ENCODE data around the gene CRB1.

CRB1 gene

GRCh38 chr1:197250616-197251015 is 17.4 kb upstream of the CRB1 start:
- Histone ChIP-seq H3K4me1 (ENCODE audit: control insufficient read depth, insufficient read depth, low read length, poor library complexity, severe bottlenecking) (no peaks in the 10 kb centered on the region), H3K27ac (ENCODE audit: insufficient read depth, low read length, poor library complexity, severe bottlenecking) (no peak overlapping the region), H3K4me3 (ENCODE audit: insufficient read depth, low read depth, low read length, poor library complexity, severe bottlenecking) (no peak overlapping the region), H3K36me3 (ENCODE audit: control insufficient read depth, insufficient read depth, low read length) (no peaks in the 10 kb centered on the region), H3K9me3 (ENCODE audit: control insufficient read depth, low read length) (no peaks in the 10 kb centered on the region), H3K27me3 (replicated peaks; ENCODE audit: control insufficient read depth, insufficient read depth, low read length, poor library complexity, severe bottlenecking) (no peaks in the 10 kb centered on the region)
- no peak for DNase-seq

- H3K4me1 ChIP-seq (ENCODE audit: control insufficient read depth, insufficient read depth, low read length, poor library complexity, severe bottlenecking), result no peaks in the 10 kb centered on the region
- no peaks in the 10 kb centered on the region for H3K27me3 ChIP-seq (replicated peaks; ENCODE audit: control insufficient read depth, insufficient read depth, low read length, poor library complexity, severe bottlenecking)
- no peak overlapping the region for H3K27ac ChIP-seq (ENCODE audit: insufficient read depth, low read length, poor library complexity, severe bottlenecking)
- no peak for DNase-seq
- no peak overlapping the region for H3K4me3 ChIP-seq (ENCODE audit: insufficient read depth, low read depth, low read length, poor library complexity, severe bottlenecking)
- H3K9me3 ChIP-seq (ENCODE audit: control insufficient read depth, low read length), result no peaks in the 10 kb centered on the region
- no peaks in the 10 kb centered on the region for H3K36me3 ChIP-seq (ENCODE audit: control insufficient read depth, insufficient read depth, low read length)
These were observed 15.1 kb upstream of the CRB1 start for GRCh38 chr1:197252973-197253372.

- no peaks in the 10 kb centered on the region for H3K36me3 ChIP-seq (ENCODE audit: control insufficient read depth, insufficient read depth, low read length)
- H3K4me1 ChIP-seq (ENCODE audit: control insufficient read depth, insufficient read depth, low read length, poor library complexity, severe bottlenecking), result no peaks in the 10 kb centered on the region
- no peak for DNase-seq
- no peaks in the 10 kb centered on the region for H3K9me3 ChIP-seq (ENCODE audit: control insufficient read depth, low read length)
- H3K4me3 ChIP-seq (ENCODE audit: insufficient read depth, low read depth, low read length, poor library complexity, severe bottlenecking), result no peak overlapping the region
- no peaks in the 10 kb centered on the region for H3K27me3 ChIP-seq (replicated peaks; ENCODE audit: control insufficient read depth, insufficient read depth, low read length, poor library complexity, severe bottlenecking)
- H3K27ac ChIP-seq (ENCODE audit: insufficient read depth, low read length, poor library complexity, severe bottlenecking), result no peak overlapping the region
These were observed 13.2 kb upstream of the CRB1 start for GRCh38 chr1:197254866-197255265.

GRCh38 chr1:197264936-197265567 is 3.0 kb upstream of the CRB1 start:
- no peak for DNase-seq
- no peaks in the 10 kb centered on the region for H3K9me3 ChIP-seq (ENCODE audit: control insufficient read depth, low read length)
- no peaks in the 10 kb centered on the region for H3K27me3 ChIP-seq (replicated peaks; ENCODE audit: control insufficient read depth, insufficient read depth, low read length, poor library complexity, severe bottlenecking)
- H3K4me3 ChIP-seq (ENCODE audit: insufficient read depth, low read depth, low read length, poor library complexity, severe bottlenecking), result no peak overlapping the region
- no peaks in the 10 kb centered on the region for H3K4me1 ChIP-seq (ENCODE audit: control insufficient read depth, insufficient read depth, low read length, poor library complexity, severe bottlenecking)
- H3K27ac ChIP-seq (ENCODE audit: insufficient read depth, low read length, poor library complexity, severe bottlenecking), result no peak overlapping the region
- no peaks in the 10 kb centered on the region for H3K36me3 ChIP-seq (ENCODE audit: control insufficient read depth, insufficient read depth, low read length)

GRCh38 chr1:197269053-197269452 is 1.0 kb downstream of the CRB1 start:
- no peaks in the 10 kb centered on the region for H3K9me3 ChIP-seq (ENCODE audit: control insufficient read depth, low read length)
- no peak for DNase-seq
- H3K4me1 ChIP-seq (ENCODE audit: control insufficient read depth, insufficient read depth, low read length, poor library complexity, severe bottlenecking), result no peaks in the 10 kb centered on the region
- H3K27me3 ChIP-seq (replicated peaks; ENCODE audit: control insufficient read depth, insufficient read depth, low read length, poor library complexity, severe bottlenecking), result no peaks in the 10 kb centered on the region
- no peaks in the 10 kb centered on the region for H3K36me3 ChIP-seq (ENCODE audit: control insufficient read depth, insufficient read depth, low read length)
- H3K4me3 ChIP-seq (ENCODE audit: insufficient read depth, low read depth, low read length, poor library complexity, severe bottlenecking), result no peak overlapping the region
- no peak overlapping the region for H3K27ac ChIP-seq (ENCODE audit: insufficient read depth, low read length, poor library complexity, severe bottlenecking)

- DNase-seq, result no peak
- H3K9me3 ChIP-seq (ENCODE audit: control insufficient read depth, low read length), result no peaks in the 10 kb centered on the region
- H3K4me1 ChIP-seq (ENCODE audit: control insufficient read depth, insufficient read depth, low read length, poor library complexity, severe bottlenecking), result no peaks in the 10 kb centered on the region
- no peaks in the 10 kb centered on the region for H3K27me3 ChIP-seq (replicated peaks; ENCODE audit: control insufficient read depth, insufficient read depth, low read length, poor library complexity, severe bottlenecking)
- H3K27ac ChIP-seq (ENCODE audit: insufficient read depth, low read length, poor library complexity, severe bottlenecking), result no peak overlapping the region
- H3K36me3 ChIP-seq (ENCODE audit: control insufficient read depth, insufficient read depth, low read length), result no peaks in the 10 kb centered on the region
- no peak overlapping the region for H3K4me3 ChIP-seq (ENCODE audit: insufficient read depth, low read depth, low read length, poor library complexity, severe bottlenecking)
These were observed 4.7 kb downstream of the CRB1 start for GRCh38 chr1:197272791-197273190.

GRCh38 chr1:197277166-197277565 is 9.1 kb downstream of the CRB1 start:
- Histone ChIP-seq H3K27me3 (replicated peaks; ENCODE audit: control insufficient read depth, insufficient read depth, low read length, poor library complexity, severe bottlenecking) (no peaks in the 10 kb centered on the region), H3K4me3 (ENCODE audit: insufficient read depth, low read depth, low read length, poor library complexity, severe bottlenecking) (no peak overlapping the region), H3K36me3 (ENCODE audit: control insufficient read depth, insufficient read depth, low read length) (no peaks in the 10 kb centered on the region), H3K27ac (ENCODE audit: insufficient read depth, low read length, poor library complexity, severe bottlenecking) (no peak overlapping the region), H3K9me3 (ENCODE audit: control insufficient read depth, low read length) (no peaks in the 10 kb centered on the region), H3K4me1 (ENCODE audit: control insufficient read depth, insufficient read depth, low read length, poor library complexity, severe bottlenecking) (no peaks in the 10 kb centered on the region)
- no peak for DNase-seq

GRCh38 chr1:197284325-197284724 is 16.3 kb downstream of the CRB1 start:
- Histone ChIP-seq H3K9me3 (ENCODE audit: control insufficient read depth, low read length) (no peaks in the 10 kb centered on the region), H3K4me1 (ENCODE audit: control insufficient read depth, insufficient read depth, low read length, poor library complexity, severe bottlenecking) (no peaks in the 10 kb centered on the region), H3K27ac (ENCODE audit: insufficient read depth, low read length, poor library complexity, severe bottlenecking) (no peak overlapping the region), H3K4me3 (ENCODE audit: insufficient read depth, low read depth, low read length, poor library complexity, severe bottlenecking) (no peak overlapping the region), H3K27me3 (replicated peaks; ENCODE audit: control insufficient read depth, insufficient read depth, low read length, poor library complexity, severe bottlenecking) (no peaks in the 10 kb centered on the region), H3K36me3 (ENCODE audit: control insufficient read depth, insufficient read depth, low read length) (no peaks in the 10 kb centered on the region)
- DNase-seq, result no peak

- Histone ChIP-seq H3K4me1 (ENCODE audit: control insufficient read depth, insufficient read depth, low read length, poor library complexity, severe bottlenecking) (no peaks in the 10 kb centered on the region), H3K27me3 (replicated peaks; ENCODE audit: control insufficient read depth, insufficient read depth, low read length, poor library complexity, severe bottlenecking) (no peaks in the 10 kb centered on the region), H3K36me3 (ENCODE audit: control insufficient read depth, insufficient read depth, low read length) (no peaks in the 10 kb centered on the region)
These were observed 16.9 kb downstream of the CRB1 start for GRCh38 chr1:197284966-197285365.

GRCh38 chr1:197285526-197286205 is 17.6 kb downstream of the CRB1 start:
- H3K27me3 ChIP-seq (replicated peaks; ENCODE audit: control insufficient read depth, insufficient read depth, low read length, poor library complexity, severe bottlenecking), result no peaks in the 10 kb centered on the region
- H3K36me3 ChIP-seq (ENCODE audit: control insufficient read depth, insufficient read depth, low read length), result no peaks in the 10 kb centered on the region
- DNase-seq, result no peak
- no peaks in the 10 kb centered on the region for H3K4me1 ChIP-seq (ENCODE audit: control insufficient read depth, insufficient read depth, low read length, poor library complexity, severe bottlenecking)
- H3K4me3 ChIP-seq (ENCODE audit: insufficient read depth, low read depth, low read length, poor library complexity, severe bottlenecking), result no peak overlapping the region
- H3K27ac ChIP-seq (ENCODE audit: insufficient read depth, low read length, poor library complexity, severe bottlenecking), result no peak overlapping the region
- H3K9me3 ChIP-seq (ENCODE audit: control insufficient read depth, low read length), result no peaks in the 10 kb centered on the region

More at GRCh38 chr1:197284966-197285365, 16.9 kb downstream of the CRB1 start:
- DNase-seq, result no peak
- Histone ChIP-seq H3K9me3 (ENCODE audit: control insufficient read depth, low read length) (no peaks in the 10 kb centered on the region), H3K4me3 (ENCODE audit: insufficient read depth, low read depth, low read length, poor library complexity, severe bottlenecking) (no peak overlapping the region), H3K27ac (ENCODE audit: insufficient read depth, low read length, poor library complexity, severe bottlenecking) (no peak overlapping the region)
